ENCODE data around the gene ITPK1.
"Not testable (repeated sequence)": the region's sequence is repeated elsewhere in the genome, so short reads cannot be mapped to it uniquely, and the experiment has no call there.

Gene ITPK1

GRCh38 chr14:93115821-93116675 lies at the start of gene ITPK1:
ITPK1 (minus strand) TSS chr14:93115925; CDS start chr14:93115163, 762 bp downstream.
- DNase-seq (ENCODE audit: low read depth in 2 of 2) = peak in 1 of 2 experiments; percentile 29

DNA sequence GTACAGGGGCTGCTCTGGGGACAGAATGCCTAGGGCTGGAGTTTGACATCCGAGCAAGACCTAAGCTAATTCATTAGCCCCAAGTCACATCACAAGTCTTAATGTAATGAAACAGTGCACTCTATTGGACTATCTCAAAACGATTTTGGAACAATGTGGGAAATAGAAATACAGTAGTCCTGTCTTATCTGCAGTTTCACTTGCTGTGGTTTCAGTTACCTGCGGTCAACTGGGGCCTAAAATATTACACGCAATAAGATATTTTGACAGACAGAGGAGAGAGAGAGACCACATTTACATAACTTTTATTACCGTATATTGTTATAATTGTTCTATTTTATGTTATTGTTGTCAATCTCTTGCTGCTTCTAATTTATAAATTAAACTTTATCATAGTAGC lies 47.8 kb upstream of the ITPK1 start:
- no peak for DNase-seq (ENCODE audit: low read depth in 2 of 2)

DNA sequence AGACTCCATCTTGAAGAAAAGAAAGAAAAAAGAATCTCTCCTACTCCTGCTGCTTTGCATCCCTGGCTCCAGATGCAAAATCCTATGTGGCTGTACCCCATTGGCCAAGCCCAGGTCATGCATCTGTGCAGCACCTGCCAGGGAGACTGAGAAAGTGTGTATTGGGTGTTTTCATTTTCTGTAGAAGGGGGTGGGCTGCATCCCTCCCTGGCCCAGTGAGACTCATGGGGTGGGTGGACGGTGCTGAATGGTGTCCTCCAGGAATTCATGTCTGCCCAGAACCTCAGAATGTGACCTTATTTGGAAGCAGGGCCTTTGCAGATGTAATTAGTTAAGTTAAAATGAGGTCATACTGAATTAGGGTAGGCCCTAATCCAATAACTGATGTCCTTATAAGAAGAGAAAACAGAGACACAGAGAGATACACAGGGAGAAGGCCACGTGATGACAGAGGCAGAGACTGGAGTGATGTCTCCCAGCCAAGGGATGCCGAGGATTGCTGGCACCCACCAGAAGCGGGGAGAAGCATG lies 45.8 kb upstream of the ITPK1 start:
- no peak for DNase-seq (ENCODE audit: low read depth in 2 of 2)

GRCh38 chr14:93160353-93160801 lies 44.7 kb upstream of the ITPK1 start:
- no peak for DNase-seq (ENCODE audit: low read depth in 2 of 2)

GRCh38 chr14:93159625-93160352 lies 44.1 kb upstream of the ITPK1 start:
- DNase-seq (ENCODE audit: low read depth in 2 of 2) = not testable (repeated sequence)

DNA sequence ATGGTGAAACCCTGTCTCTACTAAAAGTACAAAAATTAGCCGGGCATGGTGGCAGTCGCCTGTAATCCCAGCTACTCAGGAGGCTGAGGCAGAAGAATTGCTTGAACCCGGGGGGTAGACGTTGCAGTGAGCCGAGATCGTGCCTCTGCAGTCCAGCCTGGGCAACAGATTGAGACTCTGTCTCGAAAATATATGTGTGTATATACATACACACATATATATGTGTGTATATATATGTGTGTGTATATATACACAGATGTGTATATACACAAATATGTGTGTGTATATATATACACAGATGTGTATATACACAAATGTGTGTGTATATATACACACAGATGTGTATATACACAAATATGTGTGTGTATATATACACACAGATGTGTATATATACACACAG lies 42.6 kb upstream of the ITPK1 start:
- DNase-seq (ENCODE audit: low read depth in 2 of 2) = not testable (repeated sequence)

DNA sequence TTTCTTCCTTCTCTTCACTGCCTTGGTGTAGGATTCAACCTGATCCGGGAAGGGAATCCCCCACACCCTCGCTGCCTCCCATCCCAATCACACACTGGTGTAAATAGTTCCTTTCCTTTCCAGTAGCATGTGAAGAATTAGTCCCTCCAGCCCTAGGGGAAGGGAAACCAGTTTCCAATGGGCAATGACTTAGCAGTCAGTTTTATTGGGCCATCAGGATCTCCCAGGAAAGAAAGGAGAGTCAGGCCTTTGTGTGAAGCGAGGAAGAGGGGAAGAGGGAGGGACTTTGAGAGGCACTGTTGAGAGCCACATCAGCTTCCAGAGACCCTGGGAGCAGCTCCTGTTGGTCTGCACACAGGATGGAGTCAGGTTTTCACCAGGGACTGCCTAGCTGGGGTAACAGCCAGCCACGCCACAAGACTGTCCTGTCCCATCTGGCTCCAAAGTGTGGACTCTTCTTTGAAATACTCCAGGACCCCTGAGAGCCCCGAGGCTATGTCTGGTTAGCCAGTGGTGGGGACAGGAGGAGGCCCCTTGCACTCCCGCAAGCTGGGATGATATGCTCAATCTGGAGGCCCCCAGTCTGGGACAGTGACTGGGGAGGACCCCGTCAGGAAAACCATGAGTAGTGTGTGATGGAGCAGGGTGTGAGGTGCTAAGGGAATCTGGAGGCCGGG lies 41.1 kb upstream of the ITPK1 start:
- DNase-seq (ENCODE audit: low read depth in 2 of 2) = no peak

- DNase-seq (ENCODE audit: low read depth in 2 of 2) = no peak
Measured at GRCh38 chr14:93155667-93156066, 39.9 kb upstream of the ITPK1 start.

- no peak for DNase-seq (ENCODE audit: low read depth in 2 of 2)
Measured at GRCh38 chr14:93153121-93153520, 37.4 kb upstream of the ITPK1 start.

DNA sequence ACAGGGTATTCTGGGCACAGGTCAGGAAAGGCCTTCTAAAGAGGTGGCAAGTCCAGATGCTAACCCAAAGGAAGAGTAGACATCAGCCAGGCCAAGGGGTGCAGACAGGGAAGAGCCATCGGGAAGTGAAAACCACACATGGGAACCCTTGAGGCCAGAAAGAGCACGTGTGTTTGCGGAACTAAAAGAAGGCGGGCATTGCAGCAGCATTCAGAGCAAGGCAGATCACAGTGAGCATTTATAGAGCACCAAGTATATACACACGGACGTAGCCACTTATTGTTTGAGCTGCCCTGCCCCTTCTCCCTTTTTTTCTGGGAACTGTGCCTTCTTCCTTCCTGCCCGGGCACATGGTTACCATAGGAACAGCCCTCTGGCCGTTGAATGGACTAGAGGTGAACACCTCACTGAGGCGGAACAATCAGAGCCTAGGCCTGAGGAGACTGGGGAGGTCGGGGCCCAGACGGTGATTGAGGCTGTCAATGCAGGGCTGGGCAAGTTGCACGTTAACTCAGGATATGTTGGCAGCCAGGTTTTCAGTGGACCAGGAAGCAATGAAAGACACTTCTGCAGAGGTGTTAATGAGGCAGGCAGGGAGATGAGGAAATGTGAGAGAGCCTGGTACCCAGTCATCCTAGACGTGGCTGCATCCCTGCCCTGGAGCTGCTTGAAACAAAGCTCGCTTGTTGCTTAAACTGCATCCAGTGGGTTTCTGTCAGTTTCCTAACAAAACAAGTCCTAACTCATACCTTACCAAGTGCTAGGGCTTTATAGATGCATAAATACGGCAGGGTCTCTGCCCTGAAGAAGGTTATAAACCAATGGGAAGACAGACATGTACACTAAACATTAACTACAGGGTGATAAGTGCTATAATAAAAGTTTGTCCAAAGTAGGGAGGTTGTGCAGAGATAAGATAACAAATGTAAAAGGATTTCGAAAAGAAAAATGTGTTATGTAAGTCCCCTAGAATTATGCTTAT lies 34.8 kb upstream of the ITPK1 start:
- no peak for DNase-seq (ENCODE audit: low read depth in 2 of 2)

DNA sequence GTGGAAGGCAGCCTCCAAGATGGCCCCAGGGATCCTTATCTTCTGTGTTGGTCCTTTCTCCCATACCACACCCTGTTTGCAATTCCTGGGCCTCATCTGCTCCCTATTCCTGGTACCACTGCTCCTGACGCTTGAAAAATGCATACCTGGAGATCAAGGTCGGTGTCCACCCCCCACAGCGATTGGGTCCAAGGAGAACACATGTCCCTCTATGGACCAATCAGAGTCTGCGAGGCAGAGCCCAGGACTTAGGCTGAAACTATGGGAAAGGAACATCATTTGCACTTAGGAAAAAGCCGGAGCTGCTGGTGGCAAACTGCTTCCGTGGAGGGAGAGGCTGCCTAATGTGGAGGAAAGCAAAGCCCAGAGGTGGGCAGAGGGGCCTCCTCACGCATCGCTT lies 33.3 kb upstream of the ITPK1 start:
- DNase-seq (ENCODE audit: low read depth in 2 of 2) = no peak

DNA sequence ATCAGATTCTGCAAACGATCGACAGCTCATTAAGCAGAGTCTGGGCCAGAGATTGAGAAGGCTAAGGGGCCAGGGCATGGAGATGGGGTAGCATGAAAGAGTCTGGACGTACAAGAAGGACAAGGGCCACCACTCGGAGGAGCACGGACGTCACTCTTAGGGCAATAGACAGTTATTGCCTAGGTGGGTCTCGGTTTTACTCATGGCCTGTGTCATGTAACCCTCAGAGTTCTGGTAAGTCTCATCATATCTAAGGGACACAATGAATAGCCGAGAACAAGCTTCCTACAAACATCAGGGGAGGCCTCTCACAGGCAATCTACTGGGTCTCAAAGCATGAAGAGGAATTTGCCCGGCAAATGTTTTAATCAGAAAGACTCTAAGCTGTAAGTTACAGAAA lies 30.4 kb upstream of the ITPK1 start:
- no peak for DNase-seq (ENCODE audit: low read depth in 2 of 2)

DNA sequence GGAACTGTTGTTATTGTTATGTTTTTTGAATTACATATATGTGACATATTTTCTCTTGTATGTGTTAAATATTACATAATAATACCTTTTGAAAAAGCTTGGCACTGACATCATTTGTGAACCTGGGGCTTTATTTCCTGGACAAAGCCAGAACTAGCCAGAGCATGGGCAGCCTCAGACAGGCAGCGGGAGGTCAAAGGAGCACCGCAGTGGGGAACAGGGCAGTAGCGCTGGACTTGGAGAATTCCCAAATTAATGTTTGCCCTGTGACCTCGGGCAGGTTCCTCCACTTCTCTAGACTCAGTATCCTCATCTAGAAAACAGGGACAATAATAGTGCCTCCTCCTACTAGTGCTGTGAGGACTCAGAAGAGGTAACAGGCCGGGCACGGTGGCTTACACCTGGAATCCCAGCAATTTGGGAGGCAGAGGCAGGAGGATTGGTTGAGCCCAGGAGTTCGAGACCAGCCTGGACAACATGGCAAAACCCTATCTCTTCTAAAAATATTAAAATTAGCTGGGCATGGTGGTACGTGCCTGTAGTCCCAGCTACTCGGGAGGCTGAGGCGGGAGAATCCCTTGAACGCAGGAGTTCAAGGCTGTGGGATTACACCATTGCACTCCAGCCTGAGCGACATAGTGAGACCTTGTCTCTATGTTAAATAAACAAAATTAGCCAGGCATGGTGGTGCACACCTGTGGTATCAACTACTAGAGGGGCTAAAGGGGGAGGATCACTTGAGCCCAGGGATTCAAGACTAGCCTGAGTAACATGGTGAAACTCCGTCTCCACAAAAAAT lies 27.3 kb upstream of the ITPK1 start:
- DNase-seq (ENCODE audit: low read depth in 2 of 2) = no peak

DNA sequence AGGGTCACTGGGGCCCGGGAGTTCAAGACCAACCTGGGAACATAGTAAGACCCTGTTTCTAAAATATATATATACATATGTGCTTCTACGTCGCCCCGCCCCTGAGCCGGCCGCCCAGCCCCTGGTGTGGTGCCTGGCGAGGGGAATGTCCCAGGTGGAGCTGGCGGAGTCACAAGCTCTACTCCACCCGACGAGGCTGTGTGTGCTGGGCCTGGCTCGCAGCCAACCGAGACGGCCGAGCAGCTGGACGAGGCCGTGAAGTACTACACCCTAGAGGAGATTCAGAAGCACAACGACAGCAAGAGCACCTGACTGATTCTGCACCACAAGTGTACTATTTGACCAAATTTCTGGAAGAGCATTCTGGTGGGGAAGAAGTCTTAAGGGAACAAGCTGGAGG lies 22.1 kb upstream of the ITPK1 start:
- DNase-seq (ENCODE audit: low read depth in 2 of 2) = no peak

DNA sequence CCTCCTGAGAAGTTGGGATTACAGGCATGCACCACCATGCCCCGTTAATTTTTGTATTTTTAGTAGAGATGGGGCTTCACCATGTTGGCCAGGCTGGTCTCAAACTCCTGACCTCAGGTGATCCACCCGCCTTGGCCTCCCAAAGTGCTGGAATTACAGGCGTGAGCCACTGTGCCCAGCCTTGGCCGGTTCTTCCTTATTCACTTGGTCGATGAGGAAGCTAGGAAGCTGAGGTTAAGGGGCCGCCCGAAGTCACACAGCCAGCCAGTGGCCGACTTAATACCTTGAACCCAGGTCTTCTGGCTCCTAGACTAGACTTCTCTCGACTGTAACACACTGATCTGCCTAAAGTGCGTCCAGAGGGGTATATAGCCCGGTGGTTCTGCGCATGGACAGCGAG lies 20.8 kb upstream of the ITPK1 start:
- DNase-seq (ENCODE audit: low read depth in 2 of 2) = not testable (repeated sequence)

DNA sequence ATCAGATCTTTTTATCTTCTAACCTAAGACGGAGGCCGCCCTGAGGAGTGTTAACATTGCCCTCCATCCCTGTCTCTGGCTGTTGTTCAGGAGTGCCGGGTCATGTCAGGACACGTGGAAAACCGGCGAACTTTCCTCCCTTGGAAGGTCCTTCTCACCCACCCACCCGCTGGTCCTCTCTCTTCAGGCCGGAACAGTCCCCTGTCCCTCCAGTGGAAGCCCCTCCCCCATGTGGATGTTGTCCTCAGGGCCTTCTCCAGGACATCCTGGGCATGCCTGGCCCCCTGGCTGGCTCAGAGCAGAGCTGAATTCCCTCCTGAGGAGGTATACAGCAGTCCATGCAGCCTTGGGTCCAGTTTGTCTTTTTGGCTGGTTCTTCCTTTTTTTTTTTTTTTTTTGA lies 20.3 kb upstream of the ITPK1 start:
- DNase-seq (ENCODE audit: low read depth in 2 of 2) = no peak

- DNase-seq (ENCODE audit: low read depth in 2 of 2) = no peak
Measured at GRCh38 chr14:93135399-93135798, 19.7 kb upstream of the ITPK1 start.

DNA sequence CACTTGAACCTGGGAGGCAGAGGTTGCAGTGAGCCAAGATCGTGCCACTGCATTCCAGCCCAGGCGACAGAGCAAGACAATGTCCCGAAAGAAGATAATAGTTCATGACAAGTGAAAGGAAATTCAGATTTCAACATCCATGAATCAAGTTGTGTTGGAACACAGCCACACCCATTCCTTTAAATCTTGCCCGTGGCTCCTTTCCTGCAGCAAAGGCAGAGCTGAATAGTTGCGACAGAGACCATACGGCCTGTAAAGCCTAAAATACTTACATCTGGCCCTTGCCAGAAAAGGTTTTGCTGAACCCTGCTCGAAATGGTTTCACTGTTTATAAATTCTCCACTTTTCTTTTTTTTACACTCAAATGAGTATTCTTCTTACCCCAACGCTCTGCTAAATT lies 17.7 kb upstream of the ITPK1 start:
- peak; percentile 35 to 45 for DNase-seq (ENCODE audit: low read depth in 2 of 2)

- no peak for DNase-seq (ENCODE audit: low read depth in 2 of 2)
Measured at GRCh38 chr14:93132472-93133065, 16.8 kb upstream of the ITPK1 start.

Measured in fibroblast of skin of left quadriceps (primary cell).